GM23338 (cell line): ENCODE measurements around the gene ACAD11. TPM values are rescaled to one million over a fixed set of nuclear protein-coding genes. Genes with fewer than 3 reads are reported as not detected.

Source experiments
- ATAC-seq: fragments of 200-7000 bp; cut with Tn5 transposase; 3 replicates; pipeline ENCODE4 v1.9.1; 2020
- DNase-seq: peaks from one replicate; pipeline ENCODE4 v3.0.0-alpha.2; 2015; ENCODE audit warnings: low spot score
- H2AFZ ChIP-seq: fragments of 200-600 bp; sonication (generic); 2 replicates; pipeline ENCODE4 v1.8.0; 2016; ENCODE audit warnings: antibody characterized with exemption, mild to moderate bottlenecking, moderate library complexity
- H3F3A ChIP-seq: fragments of 200-600 bp; sonication (generic); replicated peaks from 2 replicates; pipeline ENCODE4 v1.8.0; 2017; ENCODE audit warnings: antibody characterized with exemption, mixed run types, low read depth
- H3K27ac ChIP-seq: fragments of 200-600 bp; sonication (generic); 2 replicates; pipeline ENCODE4 v1.6.1; 2016; ENCODE audit warnings: low read depth
- H3K27me3 ChIP-seq: fragments of 200-600 bp; sonication (generic); 2 replicates; pipeline ENCODE4 v1.8.0; 2016; ENCODE audit warnings: mild to moderate bottlenecking, mixed run types, moderate library complexity; ENCODE audit not compliant: insufficient read depth
- H3K36me3 ChIP-seq: fragments of 200-600 bp; sonication (generic); 2 replicates; pipeline ENCODE4 v1.8.0; 2016; ENCODE audit warnings: mild to moderate bottlenecking; ENCODE audit not compliant: insufficient read depth
- H3K4me1 ChIP-seq: fragments of 200-600 bp; sonication (generic); 2 replicates; pipeline ENCODE4 v1.8.0; 2016; ENCODE audit warnings: mild to moderate bottlenecking, moderate library complexity; ENCODE audit not compliant: insufficient read depth
- H3K4me2 ChIP-seq: fragments of 200-600 bp; sonication (generic); 2 replicates; pipeline ENCODE4 v1.7.1; 2017; ENCODE audit warnings: mixed run types
- H3K4me3 ChIP-seq: fragments of 200-600 bp; sonication (generic); 2 replicates; pipeline ENCODE4 v1.6.1; 2016; ENCODE audit warnings: mixed run types
- H3K79me2 ChIP-seq: fragments of 200-600 bp; sonication (generic); replicated peaks from 2 replicates; pipeline ENCODE4 v1.8.0; 2017; ENCODE audit warnings: mild to moderate bottlenecking; ENCODE audit not compliant: insufficient read depth
- H3K9me2 ChIP-seq: fragments of 200-600 bp; sonication (generic); 2 replicates; pipeline ENCODE4 v1.8.0; 2017; ENCODE audit not compliant: insufficient read depth
- H4K20me1 ChIP-seq: fragments of 200-600 bp; sonication (generic); replicated peaks from 2 replicates; pipeline ENCODE4 v1.8.0; 2017; ENCODE audit warnings: mild to moderate bottlenecking; ENCODE audit not compliant: insufficient read depth
- H3K27ac Mint-ChIP-seq: 2 replicates; pipeline ENCODE4 v1.8.0; 2020; ENCODE audit warnings: inconsistent platforms, mild to moderate bottlenecking, moderate library complexity, mixed read lengths
- H3K27me3 Mint-ChIP-seq: 3 replicates; pipeline ENCODE4 v1.8.0; 2022; ENCODE audit warnings: low read depth, mild to moderate bottlenecking, moderate library complexity, mixed read lengths, inconsistent platforms; ENCODE audit not compliant: insufficient read depth, poor library complexity
- H3K36me3 Mint-ChIP-seq: 3 replicates; pipeline ENCODE4 v1.8.0; 2021; ENCODE audit warnings: low read depth, mild to moderate bottlenecking, inconsistent platforms, moderate library complexity, mixed read lengths
- H3K4me1 Mint-ChIP-seq: 3 replicates; pipeline ENCODE4 v1.8.0; 2020; ENCODE audit warnings: mild to moderate bottlenecking, inconsistent platforms, mixed read lengths
- H3K4me3 Mint-ChIP-seq: 3 replicates; pipeline ENCODE4 v1.8.0; 2021; ENCODE audit warnings: moderate library complexity, mild to moderate bottlenecking, inconsistent platforms, mixed read lengths
- H3K9me3 Mint-ChIP-seq: 3 replicates; pipeline ENCODE4 v1.8.0; 2020; ENCODE audit warnings: moderate library complexity, mild to moderate bottlenecking, inconsistent platforms, mixed read lengths
- EZH2 ChIP-seq: fragments of 200-600 bp; sonication (generic); IDR thresholded peaks from one replicate; pipeline ENCODE4 v1.8.0; 2017; ENCODE audit warnings: antibody characterized with exemption, mild to moderate bottlenecking, low read depth; ENCODE audit not compliant: unreplicated experiment
- EZH2phosphoT487 ChIP-seq: fragments of 200-600 bp; sonication (generic); IDR thresholded peaks from one replicate; pipeline ENCODE4 v1.8.1; 2018; ENCODE audit warnings: antibody characterized with exemption; ENCODE audit not compliant: unreplicated experiment
- JUNB ChIP-seq: IDR thresholded peaks from one replicate; pipeline ENCODE4 v1.6.1; 2016; ENCODE audit warnings: antibody characterized with exemption; ENCODE audit not compliant: unreplicated experiment
- NANOG ChIP-seq: IDR thresholded peaks from 2 replicates; pipeline ENCODE4 v1.6.1; 2016; ENCODE audit warnings: antibody characterized with exemption, borderline replicate concordance
- ZNF114 ChIP-seq: fragments of 250-450 bp; sonication (Bioruptor Pico); IDR thresholded peaks from 2 replicates; pipeline ENCODE4 v1.5.0; 2020; ENCODE audit warnings: mild to moderate bottlenecking, moderate library complexity
- polyA plus RNA-seq: library from polyadenylated mRNA; unstranded; fragments of >200 nt; fragmentation: Nextera tagmentation; extraction: Ambion mirVana; gene quantifications from 2 replicates; pipeline ENCODE4 v1.2.1, GENCODE V29; 2016
- total RNA-seq: library from RNA; depleted of rRNA; stranded (reverse); fragments of >200 nt; shearing (Covaris generic); gene quantifications from 2 replicates; pipeline ENCODE4 v1.2.3, GENCODE V29; 2014
- TF ChIP-seq, protein P1 (sequence below), 2 experiments: fragments of 200-600 bp in 1 of 2; sonication (generic) in 1 of 2; conservative IDR thresholded peaks; 2 replicates each; pipeline versions ENCODE4 v1.5.1 to v1.6.1; 2016 to 2017; ENCODE audit warnings: antibody characterized with exemption in 2 of 2, low read depth in 2 of 2, mild to moderate bottlenecking in 2 of 2, moderate library complexity in 1 of 2
- TF ChIP-seq, protein P2 (sequence below): fragments of 250-450 bp; sonication (Bioruptor Pico); IDR thresholded peaks from 2 replicates; pipeline ENCODE4 v1.5.0; 2020; ENCODE audit warnings: mild to moderate bottlenecking, moderate library complexity

The ACAD11 gene
- total and polyA plus RNA-seq, 2 experiments from 2014 or later, result 11.4 to 17.1 TPM

DNA sequence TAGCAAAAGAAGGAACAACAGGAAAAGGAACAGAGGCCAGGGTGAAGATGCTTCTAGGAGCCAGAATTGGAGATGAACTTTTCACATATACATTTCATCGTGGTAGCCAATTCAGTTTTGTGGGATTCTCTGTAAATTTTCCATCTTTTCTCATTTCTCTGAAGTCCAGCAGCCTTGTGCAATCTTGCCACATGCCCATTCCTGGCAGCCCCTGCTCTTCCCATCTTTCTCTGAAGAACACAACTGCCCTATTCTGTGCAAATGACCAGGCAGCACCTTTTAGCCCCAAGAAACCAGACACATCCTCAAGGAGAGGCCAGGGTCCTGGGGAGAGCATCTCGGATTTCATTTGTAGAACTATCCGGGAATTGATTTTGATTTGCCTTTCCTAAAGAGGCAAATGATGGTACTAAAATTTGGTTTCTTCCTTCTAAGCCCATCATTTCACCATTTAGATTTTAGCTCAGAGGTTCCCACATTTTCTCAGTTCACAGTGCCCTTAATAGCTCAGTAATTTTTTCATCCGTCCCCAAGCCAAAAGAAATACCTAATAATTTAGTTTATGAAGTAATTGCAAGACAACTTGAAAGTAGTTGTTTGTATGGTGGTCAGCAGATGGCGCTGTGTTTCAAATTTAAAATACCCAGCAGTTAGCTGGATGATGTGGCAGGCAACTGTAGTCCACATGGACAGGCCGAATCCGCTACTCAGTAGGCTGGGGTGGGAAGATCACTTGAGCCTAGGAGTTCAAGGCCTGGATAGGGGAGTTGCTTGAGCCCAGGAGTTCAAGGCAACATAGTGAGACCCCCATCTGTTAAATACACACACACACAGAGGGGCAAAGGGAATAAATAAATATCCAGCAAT is 123.8 kb downstream of the ACAD11 start:
- no peak overlapping the region for H3K27ac Mint-ChIP-seq
- no peaks in the 10 kb centered on the region for H3K9me3 Mint-ChIP-seq
- Histone ChIP-seq H3K4me2 (no peak overlapping the region), H3K4me1 (no peaks in the 10 kb centered on the region), H3K27me3 (no peaks in the 10 kb centered on the region), H3K27ac (peak overlapping the region; percentile 69), H3F3A (no peaks in the 10 kb centered on the region), H3K79me2 (no peaks in the 10 kb centered on the region), H3K36me3 (no peaks in the 10 kb centered on the region), H2AFZ (no peak overlapping the region), H3K9me2 (no peaks in the 10 kb centered on the region), H4K20me1 (no peaks in the 10 kb centered on the region), H3K4me3 (no peak overlapping the region)
- H3K27me3 Mint-ChIP-seq, result peaks cover 5% of the 10 kb centered on the region
- DNase-seq (peak; percentile 83), ATAC-seq (peak; percentile 94)
- H3K4me3 Mint-ChIP-seq, result no peak overlapping the region
- H3K4me1 Mint-ChIP-seq, result peaks cover 8% of the 10 kb centered on the region; the same call in 2 of the 3 replicates
- H3K36me3 Mint-ChIP-seq, result peaks cover 25% of the 10 kb centered on the region
- TF ChIP-seq EZH2 (no peak), ZNF114 (no peak)
- TF ChIP-seq, protein P1, sequence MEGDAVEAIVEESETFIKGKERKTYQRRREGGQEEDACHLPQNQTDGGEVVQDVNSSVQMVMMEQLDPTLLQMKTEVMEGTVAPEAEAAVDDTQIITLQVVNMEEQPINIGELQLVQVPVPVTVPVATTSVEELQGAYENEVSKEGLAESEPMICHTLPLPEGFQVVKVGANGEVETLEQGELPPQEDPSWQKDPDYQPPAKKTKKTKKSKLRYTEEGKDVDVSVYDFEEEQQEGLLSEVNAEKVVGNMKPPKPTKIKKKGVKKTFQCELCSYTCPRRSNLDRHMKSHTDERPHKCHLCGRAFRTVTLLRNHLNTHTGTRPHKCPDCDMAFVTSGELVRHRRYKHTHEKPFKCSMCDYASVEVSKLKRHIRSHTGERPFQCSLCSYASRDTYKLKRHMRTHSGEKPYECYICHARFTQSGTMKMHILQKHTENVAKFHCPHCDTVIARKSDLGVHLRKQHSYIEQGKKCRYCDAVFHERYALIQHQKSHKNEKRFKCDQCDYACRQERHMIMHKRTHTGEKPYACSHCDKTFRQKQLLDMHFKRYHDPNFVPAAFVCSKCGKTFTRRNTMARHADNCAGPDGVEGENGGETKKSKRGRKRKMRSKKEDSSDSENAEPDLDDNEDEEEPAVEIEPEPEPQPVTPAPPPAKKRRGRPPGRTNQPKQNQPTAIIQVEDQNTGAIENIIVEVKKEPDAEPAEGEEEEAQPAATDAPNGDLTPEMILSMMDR (conservative IDR thresholded peaks at IDR 0.05; ENCODE audit: low read depth in 2 of 2), result peak; percentile 71 to 84

- Mint-ChIP-seq H3K27ac (no peak overlapping the region), H3K27me3 (peaks cover 5% of the 10 kb centered on the region), H3K4me3 (no peak overlapping the region), H3K4me1 (peaks cover 4% of the 10 kb centered on the region; the same call in 2 of the 3 replicates), H3K9me3 (no peaks in the 10 kb centered on the region), H3K36me3 (peaks cover 39% of the 10 kb centered on the region)
- H3K4me2 ChIP-seq, result no peak overlapping the region
- H3K27ac ChIP-seq, result no peak overlapping the region
- TF ChIP-seq EZH2phosphoT487 (no peak), NANOG (no peak), ZNF114 (no peak), JUNB (no peak)
- TF ChIP-seq, protein P2, sequence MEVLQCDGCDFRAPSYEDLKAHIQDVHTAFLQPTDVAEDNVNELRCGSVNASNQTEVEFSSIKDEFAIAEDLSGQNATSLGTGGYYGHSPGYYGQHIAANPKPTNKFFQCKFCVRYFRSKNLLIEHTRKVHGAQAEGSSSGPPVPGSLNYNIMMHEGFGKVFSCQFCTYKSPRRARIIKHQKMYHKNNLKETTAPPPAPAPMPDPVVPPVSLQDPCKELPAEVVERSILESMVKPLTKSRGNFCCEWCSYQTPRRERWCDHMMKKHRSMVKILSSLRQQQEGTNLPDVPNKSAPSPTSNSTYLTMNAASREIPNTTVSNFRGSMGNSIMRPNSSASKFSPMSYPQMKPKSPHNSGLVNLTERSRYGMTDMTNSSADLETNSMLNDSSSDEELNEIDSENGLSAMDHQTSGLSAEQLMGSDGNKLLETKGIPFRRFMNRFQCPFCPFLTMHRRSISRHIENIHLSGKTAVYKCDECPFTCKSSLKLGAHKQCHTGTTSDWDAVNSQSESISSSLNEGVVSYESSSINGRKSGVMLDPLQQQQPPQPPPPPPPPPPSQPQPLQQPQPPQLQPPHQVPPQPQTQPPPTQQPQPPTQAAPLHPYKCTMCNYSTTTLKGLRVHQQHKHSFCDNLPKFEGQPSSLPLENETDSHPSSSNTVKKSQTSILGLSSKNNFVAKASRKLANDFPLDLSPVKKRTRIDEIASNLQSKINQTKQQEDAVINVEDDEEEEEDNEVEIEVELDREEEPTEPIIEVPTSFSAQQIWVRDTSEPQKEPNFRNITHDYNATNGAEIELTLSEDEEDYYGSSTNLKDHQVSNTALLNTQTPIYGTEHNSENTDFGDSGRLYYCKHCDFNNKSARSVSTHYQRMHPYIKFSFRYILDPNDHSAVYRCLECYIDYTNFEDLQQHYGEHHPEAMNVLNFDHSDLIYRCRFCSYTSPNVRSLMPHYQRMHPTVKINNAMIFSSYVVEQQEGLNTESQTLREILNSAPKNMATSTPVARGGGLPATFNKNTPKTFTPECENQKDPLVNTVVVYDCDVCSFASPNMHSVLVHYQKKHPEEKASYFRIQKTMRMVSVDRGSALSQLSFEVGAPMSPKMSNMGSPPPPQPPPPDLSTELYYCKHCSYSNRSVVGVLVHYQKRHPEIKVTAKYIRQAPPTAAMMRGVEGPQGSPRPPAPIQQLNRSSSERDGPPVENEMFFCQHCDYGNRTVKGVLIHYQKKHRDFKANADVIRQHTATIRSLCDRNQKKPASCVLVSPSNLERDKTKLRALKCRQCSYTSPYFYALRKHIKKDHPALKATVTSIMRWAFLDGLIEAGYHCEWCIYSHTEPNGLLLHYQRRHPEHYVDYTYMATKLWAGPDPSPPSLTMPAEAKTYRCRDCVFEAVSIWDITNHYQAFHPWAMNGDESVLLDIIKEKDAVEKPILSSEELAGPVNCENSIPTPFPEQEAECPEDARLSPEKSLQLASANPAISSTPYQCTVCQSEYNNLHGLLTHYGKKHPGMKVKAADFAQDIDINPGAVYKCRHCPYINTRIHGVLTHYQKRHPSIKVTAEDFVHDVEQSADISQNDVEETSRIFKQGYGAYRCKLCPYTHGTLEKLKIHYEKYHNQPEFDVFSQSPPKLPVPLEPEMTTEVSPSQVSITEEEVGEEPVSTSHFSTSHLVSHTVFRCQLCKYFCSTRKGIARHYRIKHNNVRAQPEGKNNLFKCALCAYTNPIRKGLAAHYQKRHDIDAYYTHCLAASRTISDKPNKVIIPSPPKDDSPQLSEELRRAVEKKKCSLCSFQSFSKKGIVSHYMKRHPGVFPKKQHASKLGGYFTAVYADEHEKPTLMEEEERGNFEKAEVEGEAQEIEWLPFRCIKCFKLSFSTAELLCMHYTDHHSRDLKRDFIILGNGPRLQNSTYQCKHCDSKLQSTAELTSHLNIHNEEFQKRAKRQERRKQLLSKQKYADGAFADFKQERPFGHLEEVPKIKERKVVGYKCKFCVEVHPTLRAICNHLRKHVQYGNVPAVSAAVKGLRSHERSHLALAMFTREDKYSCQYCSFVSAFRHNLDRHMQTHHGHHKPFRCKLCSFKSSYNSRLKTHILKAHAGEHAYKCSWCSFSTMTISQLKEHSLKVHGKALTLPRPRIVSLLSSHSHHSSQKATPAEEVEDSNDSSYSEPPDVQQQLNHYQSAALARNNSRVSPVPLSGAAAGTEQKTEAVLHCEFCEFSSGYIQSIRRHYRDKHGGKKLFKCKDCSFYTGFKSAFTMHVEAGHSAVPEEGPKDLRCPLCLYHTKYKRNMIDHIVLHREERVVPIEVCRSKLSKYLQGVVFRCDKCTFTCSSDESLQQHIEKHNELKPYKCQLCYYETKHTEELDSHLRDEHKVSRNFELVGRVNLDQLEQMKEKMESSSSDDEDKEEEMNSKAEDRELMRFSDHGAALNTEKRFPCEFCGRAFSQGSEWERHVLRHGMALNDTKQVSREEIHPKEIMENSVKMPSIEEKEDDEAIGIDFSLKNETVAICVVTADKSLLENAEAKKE (CRISPR knock-in tag), result no peak
- H4K20me1 ChIP-seq, result no peaks in the 10 kb centered on the region
- no peaks in the 10 kb centered on the region for H3K27me3 ChIP-seq
- no peaks in the 10 kb centered on the region for H3F3A ChIP-seq
- no peaks in the 10 kb centered on the region for H3K9me2 ChIP-seq
- no peak overlapping the region for H2AFZ ChIP-seq
- H3K4me1 ChIP-seq, result no peaks in the 10 kb centered on the region
- peaks cover 23% of the 10 kb centered on the region for H3K36me3 ChIP-seq
- no peak overlapping the region for H3K4me3 ChIP-seq
- DNase-seq, result no peak
- H3K79me2 ChIP-seq, result no peaks in the 10 kb centered on the region
- no peak for ATAC-seq
Measured at GRCh38 chr3:132530624-132531023, 129.0 kb downstream of the ACAD11 start.
